Activated B cell treated with CpG ODN at 0.5 μM for 24 hours (primary cell): ENCODE data around the gene PI4KA. TPM values are rescaled to one million over a fixed set of nuclear protein-coding genes. Genes with fewer than 3 reads are reported as not detected.

Source experiments
- ATAC-seq: fragments of 200-7000 bp; cut with Tn5 transposase; one replicate; pipeline ENCODE4 v1.10.0; 2021; ENCODE audit warnings: low read depth, mild to moderate bottlenecking, moderate library complexity
- CTCF ChIA-PET: fragments of 350-600 bp; sonication (Branson Sonifier 250); formaldehyde crosslinking; loops from one replicate; lab custom pipeline; 2021; ENCODE audit warnings: antibody characterized with exemption; lab: Charles Lee
- POLR2A ChIA-PET: fragments of 350-600 bp; sonication (Branson Sonifier 250); formaldehyde crosslinking; loops from one replicate; lab custom pipeline; 2021; ENCODE audit warnings: antibody characterized with exemption; lab: Charles Lee
- DNase-seq: peaks from one replicate; pipeline ENCODE4 v3.0.0; 2022
- H3K27ac Mint-ChIP-seq: one replicate; pipeline ENCODE4 v1.8.0; 2020; ENCODE audit warnings: mixed read lengths
- H3K27me3 Mint-ChIP-seq: one replicate; pipeline ENCODE4 v1.8.0; 2021; ENCODE audit warnings: mixed read lengths
- H3K36me3 Mint-ChIP-seq: one replicate; pipeline ENCODE4 v1.8.0; 2021; ENCODE audit warnings: low read depth, mixed read lengths
- H3K4me1 Mint-ChIP-seq: one replicate; pipeline ENCODE4 v1.8.0; 2021; ENCODE audit warnings: mixed read lengths
- H3K4me3 Mint-ChIP-seq: one replicate; pipeline ENCODE4 v1.8.0; 2020; ENCODE audit warnings: mild to moderate bottlenecking, mixed read lengths
- H3K9me3 Mint-ChIP-seq: one replicate; pipeline ENCODE4 v1.8.0; 2020; ENCODE audit warnings: mixed read lengths
- CTCF ChIP-seq: fragments of 200-600 bp; IDR thresholded peaks from one replicate; pipeline ENCODE4 v1.8.0; 2022; ENCODE audit warnings: antibody characterized with exemption, mild to moderate bottlenecking
- intact Hi-C: fragments of 100-400 bp; cut with micrococcal nuclease; formaldehyde crosslinking; loops from one replicate; pipeline ENCODE4 v1.15.1; 2024
- total RNA-seq: library from RNA; stranded (reverse); gene quantifications from 2 replicates; pipeline ENCODE4 v1.2.3, GENCODE V29; 2022

PI4KA gene
- total RNA-seq, 1 donor from 2014 or later, result 114 TPM

- ChIA-PET POLR2A (interaction anchor here (1.0 kb wide), 1 partner anchor 97 kb away, joined by 4 read pairs; the partner anchor contains the start of gene LZTR1), CTCF (interaction anchor here (1.3 to 1.4 kb wide), 2 partner anchors 10 to 76 kb away, joined by 3 read pairs; no protein-coding TSS in a partner anchor)
- H3K27me3 Mint-ChIP-seq, result no peaks in the 10 kb centered on the region
These were observed 26.5 kb upstream of the PI4KA start for GRCh38 chr22:20885017-20885556.

DNA sequence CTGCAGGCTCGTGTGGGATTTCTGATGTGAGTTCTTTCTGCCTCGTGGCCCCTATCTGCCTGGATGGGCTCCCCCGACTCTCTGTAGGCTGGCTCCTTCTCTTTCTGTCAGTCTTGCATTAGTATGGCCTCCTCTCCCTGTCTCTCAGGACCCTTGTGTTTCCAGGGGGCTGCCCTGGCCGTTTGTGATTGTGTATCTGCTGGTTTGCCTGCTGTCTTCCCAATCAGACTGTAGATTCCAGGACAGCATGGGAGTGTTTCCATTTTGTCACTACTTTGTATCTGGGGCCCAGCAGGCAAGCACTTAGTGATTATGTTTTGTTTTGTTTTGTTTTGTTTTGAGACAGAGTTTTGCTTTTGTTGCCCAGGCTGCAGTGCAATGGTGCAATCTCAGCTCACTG, 25.8 kb upstream of the PI4KA start:
- Mint-ChIP-seq H3K27ac (no peak overlapping the region), H3K36me3 (peaks cover 67% of the 10 kb centered on the region), H3K27me3 (no peaks in the 10 kb centered on the region), H3K9me3 (no peaks in the 10 kb centered on the region), H3K4me3 (no peak overlapping the region), H3K4me1 (no peaks in the 10 kb centered on the region)
- ChIA-PET CTCF (no interaction called here), POLR2A (no interaction called here)
- intact Hi-C loops, result loop anchor here (10.0 kb wide), 1 partner anchor 70 kb away; no protein-coding TSS in a partner anchor
- ATAC-seq, result no peak
- TF ChIP-seq CTCF, result no peak
- no peak for DNase-seq

More at GRCh38 chr22:20885017-20885556, 26.5 kb upstream of the PI4KA start:
- peaks cover 72% of the 10 kb centered on the region for H3K36me3 Mint-ChIP-seq
- H3K4me3 Mint-ChIP-seq, result no peak overlapping the region
- no peak for TF ChIP-seq CTCF
- intact Hi-C loops, result loop anchor here (10.0 kb wide), 1 partner anchor 70 kb away; no protein-coding TSS in a partner anchor
- no peak overlapping the region for H3K27ac Mint-ChIP-seq
- no peaks in the 10 kb centered on the region for H3K9me3 Mint-ChIP-seq
- ATAC-seq (no peak), DNase-seq (no peak)
- H3K4me1 Mint-ChIP-seq, result no peaks in the 10 kb centered on the region

DNA sequence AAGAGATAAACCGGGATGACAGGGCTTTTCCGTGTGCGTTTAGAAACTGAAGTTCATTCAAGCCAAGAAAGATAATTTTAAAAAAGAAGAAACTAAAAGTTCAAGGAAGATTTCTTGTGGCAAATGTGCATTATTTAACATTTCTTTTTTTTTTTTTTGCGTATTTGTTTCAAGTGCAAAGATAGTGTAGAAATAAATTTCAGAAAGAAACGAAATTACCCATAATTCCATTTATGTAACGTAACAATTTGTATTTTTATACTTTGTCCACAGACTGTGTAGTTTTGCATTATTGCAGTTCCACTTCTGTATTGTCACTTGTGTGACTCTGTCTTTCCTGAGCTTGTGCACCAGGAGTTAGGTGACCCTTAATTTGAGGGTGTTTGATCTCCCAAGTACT, 24.2 kb upstream of the PI4KA start:
- ChIA-PET CTCF (no interaction called here), POLR2A (interaction anchor here (0.7 kb wide), 1 partner anchor 20 kb away, joined by 3 read pairs; no protein-coding TSS in a partner anchor)
- H3K27me3 Mint-ChIP-seq, result no peaks in the 10 kb centered on the region
- DNase-seq (no peak), ATAC-seq (no peak)
- no peak overlapping the region for H3K4me3 Mint-ChIP-seq
- H3K36me3 Mint-ChIP-seq, result peaks cover 60% of the 10 kb centered on the region
- no peak for TF ChIP-seq CTCF
- intact Hi-C loops, result loop anchor here (10.0 kb wide), 1 partner anchor 72 kb away; no protein-coding TSS in a partner anchor
- H3K9me3 Mint-ChIP-seq, result no peaks in the 10 kb centered on the region
- H3K4me1 Mint-ChIP-seq, result no peaks in the 10 kb centered on the region
- no peak overlapping the region for H3K27ac Mint-ChIP-seq

DNA sequence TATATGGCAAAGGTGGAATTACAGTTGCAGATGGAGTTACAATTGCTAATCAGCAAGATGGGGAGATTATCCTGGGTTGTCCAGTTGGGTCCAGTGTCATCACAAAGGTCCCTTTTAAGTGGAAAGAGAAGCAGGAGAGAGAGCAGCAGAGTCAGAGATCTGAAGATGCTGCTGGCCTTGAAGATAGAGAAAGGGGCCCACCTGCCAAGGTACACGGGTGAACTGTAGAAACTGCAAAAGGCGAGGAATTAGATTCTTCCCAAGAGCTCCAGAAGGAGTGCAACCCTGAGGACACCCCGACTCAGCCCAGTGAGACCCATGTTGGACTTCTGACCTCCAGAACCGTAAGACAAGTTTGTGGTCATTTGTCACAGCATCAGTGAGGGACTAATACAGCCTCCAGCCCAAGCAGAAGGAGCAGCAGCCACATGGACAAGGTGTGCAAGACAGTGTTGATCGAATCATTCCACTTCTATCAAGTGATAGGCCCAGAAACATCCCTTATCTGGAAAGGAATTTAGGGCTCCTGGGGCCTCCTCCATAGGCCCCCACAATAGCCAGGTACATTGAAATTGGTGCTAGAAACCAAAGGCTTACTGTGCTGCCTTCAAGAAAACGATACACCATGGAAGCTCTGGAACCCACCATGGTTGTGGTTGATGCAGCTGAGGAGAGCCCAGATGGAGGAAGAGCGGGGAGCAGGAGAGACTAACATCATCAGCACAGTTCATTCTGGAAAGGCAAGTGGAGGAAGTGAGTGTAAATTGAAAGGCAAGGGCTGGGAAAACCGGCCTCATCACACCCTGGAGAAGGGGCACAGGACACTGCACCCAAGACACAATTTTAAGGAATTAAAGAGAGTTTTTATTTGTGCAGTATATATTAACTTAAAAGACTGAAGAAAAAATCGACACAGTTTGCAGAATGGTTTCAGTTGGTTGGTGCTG, 23.5 kb upstream of the PI4KA start:
- intact Hi-C loops, result loop anchor here (10.0 kb wide), 1 partner anchor 73 kb away; no protein-coding TSS in a partner anchor

More for the DNA sequence above, 23.5 kb upstream of the PI4KA start:
- ATAC-seq, result no peak
- no peak for DNase-seq
- ChIA-PET POLR2A (no interaction called here), CTCF (no interaction called here)
- Mint-ChIP-seq H3K36me3 (peaks cover 58% of the 10 kb centered on the region), H3K4me1 (no peaks in the 10 kb centered on the region), H3K9me3 (no peaks in the 10 kb centered on the region), H3K27ac (no peak overlapping the region), H3K4me3 (no peak overlapping the region), H3K27me3 (no peaks in the 10 kb centered on the region)
- no peak for TF ChIP-seq CTCF
